Measurements from ENCODE around the gene STIMATE.

DNA sequence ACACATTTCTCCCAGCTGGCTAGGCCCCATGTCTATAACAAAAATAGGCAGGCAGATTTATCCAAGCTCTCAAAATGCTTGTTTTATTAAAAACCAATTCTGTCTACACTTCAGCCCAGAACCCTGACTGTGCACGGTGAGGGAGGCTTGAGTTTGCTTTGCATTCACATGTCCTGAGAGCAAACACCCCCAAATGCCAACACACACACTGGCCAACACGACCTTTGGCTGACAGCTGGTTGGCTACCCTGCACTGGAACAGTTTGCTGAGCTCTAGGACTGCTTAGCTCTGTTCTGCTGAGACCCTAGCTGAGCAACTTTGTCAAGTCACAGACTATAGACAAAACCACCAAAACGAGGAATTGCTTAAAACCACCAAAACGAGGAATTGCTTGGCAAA lies 3.6 kb downstream of the STIMATE start:
- TF ChIP-seq EZH2 (IDR thresholded peaks at IDR 0.05; ENCODE audit: insufficient read depth, poor library complexity, severe bottlenecking) (no peak), EZH2phosphoT487 (IDR thresholded peaks at IDR 0.05; ENCODE audit: insufficient read depth, low read depth) (no peak)
